Measurements from ENCODE around the gene JARID2.

DNA sequence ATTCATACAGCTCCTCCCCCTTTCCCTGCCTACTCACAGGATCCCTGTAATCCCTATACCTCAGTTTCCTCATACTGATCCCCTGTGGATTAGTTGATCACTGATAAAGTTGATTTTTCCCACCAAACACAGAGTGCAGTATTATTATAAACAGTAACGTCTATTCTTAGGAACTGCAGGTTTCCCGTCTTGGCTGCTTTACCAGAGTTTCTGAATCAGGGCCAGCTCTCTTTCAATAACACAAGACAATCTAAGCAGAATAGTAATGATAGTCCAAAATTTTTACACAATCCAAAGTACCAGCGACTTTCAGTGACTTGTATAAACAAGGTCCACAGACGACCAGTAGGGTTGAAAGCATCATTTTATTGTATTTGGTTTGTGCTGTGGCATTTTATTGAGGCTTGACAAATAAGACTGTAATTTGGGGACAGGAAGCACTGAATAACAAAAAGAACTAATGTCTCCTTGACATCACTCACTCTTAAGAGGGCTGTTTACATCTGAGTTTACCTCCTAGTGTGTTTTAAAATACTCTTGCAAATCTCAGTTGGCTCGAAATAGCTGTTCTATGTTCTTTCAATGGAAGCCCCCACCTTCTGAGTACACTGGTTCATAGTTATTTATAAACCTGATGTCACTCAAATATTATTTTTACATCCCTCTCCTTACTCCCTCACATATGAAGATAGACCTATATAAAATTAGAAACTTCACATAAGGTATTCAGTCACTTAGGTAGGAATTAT is 6.1 kb upstream of the JARID2 start:
- TF ChIP-seq, protein P1, sequence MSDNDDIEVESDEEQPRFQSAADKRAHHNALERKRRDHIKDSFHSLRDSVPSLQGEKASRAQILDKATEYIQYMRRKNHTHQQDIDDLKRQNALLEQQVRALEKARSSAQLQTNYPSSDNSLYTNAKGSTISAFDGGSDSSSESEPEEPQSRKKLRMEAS (IDR thresholded peaks at IDR 0.05; ENCODE audit: low read depth) = no peak
- no peak for TF ChIP-seq MXI1 (IDR thresholded peaks at IDR 0.05; ENCODE audit: low read depth, low read length)
- no peak for TF ChIP-seq NRF1 (IDR thresholded peaks at IDR 0.05; ENCODE audit: low read depth, low read length)
- TF ChIP-seq, protein P2, sequence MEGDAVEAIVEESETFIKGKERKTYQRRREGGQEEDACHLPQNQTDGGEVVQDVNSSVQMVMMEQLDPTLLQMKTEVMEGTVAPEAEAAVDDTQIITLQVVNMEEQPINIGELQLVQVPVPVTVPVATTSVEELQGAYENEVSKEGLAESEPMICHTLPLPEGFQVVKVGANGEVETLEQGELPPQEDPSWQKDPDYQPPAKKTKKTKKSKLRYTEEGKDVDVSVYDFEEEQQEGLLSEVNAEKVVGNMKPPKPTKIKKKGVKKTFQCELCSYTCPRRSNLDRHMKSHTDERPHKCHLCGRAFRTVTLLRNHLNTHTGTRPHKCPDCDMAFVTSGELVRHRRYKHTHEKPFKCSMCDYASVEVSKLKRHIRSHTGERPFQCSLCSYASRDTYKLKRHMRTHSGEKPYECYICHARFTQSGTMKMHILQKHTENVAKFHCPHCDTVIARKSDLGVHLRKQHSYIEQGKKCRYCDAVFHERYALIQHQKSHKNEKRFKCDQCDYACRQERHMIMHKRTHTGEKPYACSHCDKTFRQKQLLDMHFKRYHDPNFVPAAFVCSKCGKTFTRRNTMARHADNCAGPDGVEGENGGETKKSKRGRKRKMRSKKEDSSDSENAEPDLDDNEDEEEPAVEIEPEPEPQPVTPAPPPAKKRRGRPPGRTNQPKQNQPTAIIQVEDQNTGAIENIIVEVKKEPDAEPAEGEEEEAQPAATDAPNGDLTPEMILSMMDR (IDR thresholded peaks at IDR 0.05) = no peak
- TF ChIP-seq FOXM1 (IDR thresholded peaks at IDR 0.05; ENCODE audit: low read depth) = no peak

All from SK-N-SH (cell line).